ENCODE data around the gene LIMS1.

GRCh38 chr2:108586631-108587030, 52.4 kb downstream of the LIMS1 start:
- TF ChIP-seq POLR2A (IDR thresholded peaks at IDR 0.05) (no peak), POLR2AphosphoS5 (IDR thresholded peaks at IDR 0.05) (no peak)
- TF ChIP-seq, protein P1, sequence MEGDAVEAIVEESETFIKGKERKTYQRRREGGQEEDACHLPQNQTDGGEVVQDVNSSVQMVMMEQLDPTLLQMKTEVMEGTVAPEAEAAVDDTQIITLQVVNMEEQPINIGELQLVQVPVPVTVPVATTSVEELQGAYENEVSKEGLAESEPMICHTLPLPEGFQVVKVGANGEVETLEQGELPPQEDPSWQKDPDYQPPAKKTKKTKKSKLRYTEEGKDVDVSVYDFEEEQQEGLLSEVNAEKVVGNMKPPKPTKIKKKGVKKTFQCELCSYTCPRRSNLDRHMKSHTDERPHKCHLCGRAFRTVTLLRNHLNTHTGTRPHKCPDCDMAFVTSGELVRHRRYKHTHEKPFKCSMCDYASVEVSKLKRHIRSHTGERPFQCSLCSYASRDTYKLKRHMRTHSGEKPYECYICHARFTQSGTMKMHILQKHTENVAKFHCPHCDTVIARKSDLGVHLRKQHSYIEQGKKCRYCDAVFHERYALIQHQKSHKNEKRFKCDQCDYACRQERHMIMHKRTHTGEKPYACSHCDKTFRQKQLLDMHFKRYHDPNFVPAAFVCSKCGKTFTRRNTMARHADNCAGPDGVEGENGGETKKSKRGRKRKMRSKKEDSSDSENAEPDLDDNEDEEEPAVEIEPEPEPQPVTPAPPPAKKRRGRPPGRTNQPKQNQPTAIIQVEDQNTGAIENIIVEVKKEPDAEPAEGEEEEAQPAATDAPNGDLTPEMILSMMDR (IDR thresholded peaks at IDR 0.05): no peak

All from prostate gland (tissue), 2 donors.